Kidney tubule cell (primary cell): ENCODE results near the gene TNRC6C.

ENCODE experiments used
- DNase-seq: peaks from one replicate; pipeline ENCODE4 v3.0.0-alpha.2; 2018; ENCODE audit warnings: low spot score

The TNRC6C gene

GRCh38 chr17:78013683-78014467 is 55.4 kb downstream of the TNRC6C start:
- peak; percentile 63 for DNase-seq

- DNase-seq = no peak
Observed at GRCh38 chr17:78014646-78015045, 56.1 kb downstream of the TNRC6C start.

- DNase-seq = no peak
Observed at GRCh38 chr17:78016852-78017251, 58.3 kb downstream of the TNRC6C start.

GRCh38 chr17:78019367-78019975 is 61.0 kb downstream of the TNRC6C start:
- peak; percentile 45 for DNase-seq

GRCh38 chr17:78019976-78020716 is 61.6 kb downstream of the TNRC6C start:
- no peak for DNase-seq

GRCh38 chr17:78020717-78021108 is 62.2 kb downstream of the TNRC6C start:
- peak; percentile 12 for DNase-seq

- no peak for DNase-seq
Observed at GRCh38 chr17:78022425-78022824, 63.9 kb downstream of the TNRC6C start.

- no peak for DNase-seq
Observed at GRCh38 chr17:78023042-78023441, 64.5 kb downstream of the TNRC6C start.

- DNase-seq = no peak
Observed at GRCh38 chr17:78026381-78026780, 67.9 kb downstream of the TNRC6C start.

- no peak for DNase-seq
Observed at GRCh38 chr17:78027121-78027520, 68.6 kb downstream of the TNRC6C start.

GRCh38 chr17:78029697-78030096 is 71.2 kb downstream of the TNRC6C start:
- DNase-seq = no peak

GRCh38 chr17:78031435-78031834 is 72.9 kb downstream of the TNRC6C start:
- no peak for DNase-seq

- DNase-seq = no peak
Observed at GRCh38 chr17:78032166-78032565, 73.7 kb downstream of the TNRC6C start.

- DNase-seq = peak; percentile 95
Observed at GRCh38 chr17:78034429-78035091, 76.1 kb downstream of the TNRC6C start.

GRCh38 chr17:78037280-78037679 is 78.8 kb downstream of the TNRC6C start:
- no peak for DNase-seq

- no peak for DNase-seq
Observed at GRCh38 chr17:78038748-78039288, 80.3 kb downstream of the TNRC6C start.

- no peak for DNase-seq
Observed at GRCh38 chr17:78039581-78039980, 81.1 kb downstream of the TNRC6C start.

GRCh38 chr17:78040440-78041385 is 82.2 kb downstream of the TNRC6C start:
- peak; percentile 28 for DNase-seq

GRCh38 chr17:78041386-78042179 is 83.1 kb downstream of the TNRC6C start:
- no peak for DNase-seq

GRCh38 chr17:78042542-78042941 is 84.0 kb downstream of the TNRC6C start:
- no peak for DNase-seq
